IMR-90 (cell line): ENCODE results near the gene PTBP1. TPM values are rescaled to one million over a fixed set of nuclear protein-coding genes. Genes with fewer than 3 reads are reported as not detected.

ENCODE experiments used
- ATAC-seq: fragments of 200-7000 bp; cut with Tn5 transposase; 2 replicates; pipeline ENCODE4 v1.9.1; 2020; ENCODE audit warnings: low read depth, mild to moderate bottlenecking, moderate library complexity
- BruUV-seq: library from RNA; stranded (reverse); fragments of 400-500 nt; replicated peaks from 2 replicates; lab custom pipeline; 2021; lab: Mats Ljungman, UMichigan
- CTCF ChIA-PET: fragments of 300-600 bp; formaldehyde crosslinking; extraction: SDS; loops from one replicate; lab custom pipeline; 2021; ENCODE audit warnings: antibody characterized with exemption; lab: Yijun Ruan, JAX
- POLR2A ChIA-PET: fragments of 300-600 bp; sonication (Branson Sonifier 250); formaldehyde crosslinking; loops from one replicate; lab custom pipeline; 2022; ENCODE audit warnings: antibody characterized with exemption; ENCODE audit not compliant: unreplicated experiment; lab: Charles Lee
- DNase-seq: peaks from one replicate; pipeline ENCODE4 v3.0.0; 2013
- H2AFZ ChIP-seq: replicated peaks from 2 replicates; pipeline ENCODE3; 2013; ENCODE audit warnings: low read length, mild to moderate bottlenecking; ENCODE audit not compliant: poor library complexity
- H2AK5ac ChIP-seq: 2 replicates; pipeline ENCODE4 v1.6.1; 2013; ENCODE audit warnings: low read depth, low read length, inconsistent platforms
- H2AK9ac ChIP-seq: replicated peaks from 2 replicates; pipeline ENCODE3; 2013; ENCODE audit warnings: mild to moderate bottlenecking, low read depth, low read length, moderate library complexity; ENCODE audit not compliant: poor library complexity
- H2BK120ac ChIP-seq: 2 replicates; pipeline ENCODE4 v1.6.1; 2013; ENCODE audit warnings: low read depth, low read length, inconsistent platforms
- H2BK15ac ChIP-seq: 3 replicates; pipeline ENCODE4 v1.6.1; 2013; ENCODE audit warnings: low read depth, low read length, inconsistent platforms
- H2BK20ac ChIP-seq: 2 replicates; pipeline ENCODE4 v1.6.1; 2013; ENCODE audit warnings: low read depth, mild to moderate bottlenecking, inconsistent platforms, low read length, moderate library complexity
- H2BK5ac ChIP-seq: 2 replicates; pipeline ENCODE4 v1.6.1; 2013; ENCODE audit warnings: mild to moderate bottlenecking, low read depth, low read length, inconsistent platforms; ENCODE audit not compliant: poor library complexity, severe bottlenecking
- H3K14ac ChIP-seq: replicated peaks from 2 replicates; pipeline ENCODE4 v1.6.1; 2013; ENCODE audit warnings: low read depth, low read length, inconsistent platforms
- H3K18ac ChIP-seq: 2 replicates; pipeline ENCODE4 v1.6.1; 2013; ENCODE audit warnings: low read depth, low read length, control low read depth
- H3K23ac ChIP-seq: 2 replicates; pipeline ENCODE4 v1.6.1; 2013; ENCODE audit warnings: low read depth, low read length, inconsistent platforms
- H3K27ac ChIP-seq: 2 replicates; pipeline ENCODE4 v1.5.1; 2013; ENCODE audit warnings: mild to moderate bottlenecking, control low read depth, low read length; ENCODE audit not compliant: insufficient read depth
- H3K27me3 ChIP-seq: 2 replicates; pipeline ENCODE4 v1.6.1; 2013; ENCODE audit warnings: low read length; ENCODE audit not compliant: control insufficient read depth, insufficient read depth
- H3K36me3 ChIP-seq: 2 replicates; pipeline ENCODE4 v1.6.1; 2013; ENCODE audit warnings: low read length, mixed read lengths; ENCODE audit not compliant: control insufficient read depth, insufficient read depth
- H3K4ac ChIP-seq: 2 replicates; pipeline ENCODE4 v1.6.1; 2013; ENCODE audit warnings: low read depth, low read length, inconsistent platforms
- H3K4me1 ChIP-seq: 2 replicates; pipeline ENCODE4 v1.6.1; 2013; ENCODE audit warnings: low read length, mixed read lengths; ENCODE audit not compliant: control insufficient read depth, insufficient read depth
- H3K4me2 ChIP-seq: 2 replicates; pipeline ENCODE4 v1.6.1; 2013; ENCODE audit warnings: low read depth, mild to moderate bottlenecking, control low read depth, low read length, moderate library complexity
- H3K4me3 ChIP-seq: 2 replicates; pipeline ENCODE4 v1.5.1; 2013; ENCODE audit warnings: low read depth, mild to moderate bottlenecking, control low read depth, low read length, moderate library complexity; ENCODE audit not compliant: insufficient read depth
- H3K56ac ChIP-seq: 2 replicates; pipeline ENCODE4 v1.6.1; 2013; ENCODE audit warnings: low read length, inconsistent platforms; ENCODE audit not compliant: insufficient read depth; ENCODE audit errors: extremely low read depth
- H3K79me1 ChIP-seq, 2 experiments: 2 replicates each; pipeline ENCODE4 v1.6.1; 2013; ENCODE audit warnings: low read length in 2 of 2, inconsistent platforms in 1 of 2, low read depth in 1 of 2
- H3K9ac ChIP-seq: 2 replicates; pipeline ENCODE4 v1.6.1; 2013; ENCODE audit warnings: low read depth, low read length, control low read depth
- H3K9me1 ChIP-seq: 2 replicates; pipeline ENCODE4 v1.6.1; 2013; ENCODE audit warnings: low read length, inconsistent platforms; ENCODE audit not compliant: insufficient read depth
- H3K9me3 ChIP-seq: 2 replicates; pipeline ENCODE4 v1.6.1; 2013; ENCODE audit warnings: low read length; ENCODE audit not compliant: control insufficient read depth, insufficient read depth
- H4K20me1 ChIP-seq: 2 replicates; pipeline ENCODE4 v1.6.1; 2013; ENCODE audit warnings: low read length, inconsistent platforms; ENCODE audit not compliant: insufficient read depth
- H4K5ac ChIP-seq: 2 replicates; pipeline ENCODE4 v1.6.1; 2013; ENCODE audit warnings: mild to moderate bottlenecking, low read depth, low read length, control low read depth
- H4K8ac ChIP-seq, 2 experiments: 2 replicates each; pipeline ENCODE4 v1.6.1; 2013; ENCODE audit warnings: low read depth in 2 of 2, low read length in 2 of 2, control low read depth in 1 of 2, inconsistent platforms in 1 of 2
- H4K91ac ChIP-seq: 2 replicates; pipeline ENCODE4 v1.6.1; 2013; ENCODE audit warnings: low read depth, low read length, inconsistent platforms; ENCODE audit not compliant: insufficient read depth
- FOS ChIP-seq: fragments of 150-350 bp; IDR thresholded peaks from 2 replicates; pipeline ENCODE4 v1.6.1; 2016; ENCODE audit warnings: low read depth, low read length
- WGBS, 2 experiments: methylation state at CpG; one replicate each; pipeline versions ENCODE4 v1.1.5 to v1.1.7; 2013; ENCODE audit warnings: missing lambda C conversion rate in 2 of 2; ENCODE audit not compliant: insufficient read length in 1 of 2; ENCODE audit errors: extremely low coverage in 2 of 2; 5-methylcytosine and 5-hydroxymethylcytosine counted together
- dilution Hi-C: fragments of 300-500 bp; cut with HindIII; formaldehyde crosslinking; loops from one replicate; pipeline ENCODE4 v1.14.3; 2018; ENCODE audit warnings: low sequenced_read_pairs; ENCODE audit not compliant: unreplicated experiment
- in situ Hi-C: fragments of 300-500 bp; cut with MboI; formaldehyde crosslinking; loops from 3 replicates; pipeline ENCODE4 v1.14.3; 2019; ENCODE audit warnings: low sequenced_read_pairs, inconsistent platforms, mixed read lengths
- intact Hi-C: fragments of 100-400 bp; cut with micrococcal nuclease; formaldehyde crosslinking; loops from 2 replicates; pipeline ENCODE4 v1.10.0; 2022
- polyA plus RNA-seq, 3 experiments: library from polyadenylated mRNA; depleted of rRNA; stranded (reverse); fragments of >200 nt; gene quantifications; 2 replicates each; pipeline ENCODE4 v1.2.3, GENCODE V29; 2012; ENCODE audit warnings: low replicate concordance in 1 of 3
- total RNA-seq: library from RNA; depleted of rRNA; stranded (reverse); fragments of >200 nt; gene quantifications from 2 replicates; pipeline ENCODE4 v1.2.3, GENCODE V29; 2012

The PTBP1 gene
- total and polyA plus RNA-seq, 2 of the 4 experiments (the other 2 are of a cell fraction): 146 to 269 TPM

DNA sequence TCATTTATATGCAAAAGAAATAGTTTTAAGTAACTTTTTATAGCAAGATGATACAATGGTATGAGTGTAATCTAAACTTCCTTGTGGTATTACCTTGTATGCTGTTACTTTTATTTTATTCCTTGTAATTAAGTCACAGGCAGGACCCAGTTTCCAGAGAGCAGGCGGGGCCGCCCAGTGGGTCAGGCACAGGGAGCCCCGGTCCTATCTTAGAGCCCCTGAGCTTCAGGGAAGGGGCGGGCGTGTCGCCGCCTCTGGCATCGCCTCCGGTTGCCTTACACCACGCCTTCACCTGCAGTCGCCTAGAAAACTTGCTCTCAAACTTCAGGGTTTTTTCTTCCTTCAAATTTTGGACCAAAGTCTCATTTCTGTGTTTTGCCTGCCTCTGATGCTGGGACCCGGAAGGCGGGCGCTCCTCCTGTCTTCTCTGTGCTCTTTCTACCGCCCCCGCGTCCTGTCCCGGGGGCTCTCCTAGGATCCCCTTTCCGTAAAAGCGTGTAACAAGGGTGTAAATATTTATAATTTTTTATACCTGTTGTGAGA lies 14.3 kb downstream of the PTBP1 start:
- Histone ChIP-seq H3K27ac (no peak overlapping the region), H3K27me3 (no peaks in the 10 kb centered on the region), H4K5ac (no peak overlapping the region), H3K9me1 (no peaks in the 10 kb centered on the region), H3K14ac (no peak overlapping the region), H2BK20ac (no peak overlapping the region), H3K18ac (no peak overlapping the region), H2AK9ac (no peak overlapping the region), H4K91ac (no peak overlapping the region), H3K4ac (no peak overlapping the region), H3K9me3 (no peaks in the 10 kb centered on the region), H3K36me3 (peaks cover 79% of the 10 kb centered on the region), H2AFZ (no peak overlapping the region), H3K56ac (no peak overlapping the region), H3K23ac (no peak overlapping the region), H4K8ac (no peak overlapping the region), H2BK5ac (no peak overlapping the region), H2BK120ac (no peak overlapping the region), H2BK15ac (no peak overlapping the region), H3K4me2 (no peak overlapping the region), H2AK5ac (no peak overlapping the region), H4K20me1 (peaks cover 61% of the 10 kb centered on the region), H3K4me3 (no peak overlapping the region), H3K4me1 (no peaks in the 10 kb centered on the region), H3K9ac (no peak overlapping the region), H3K79me1 (peaks cover 11 to 36% of the 10 kb centered on the region in 2 experiments)
- 98% methylated on average over 7 of the region's 20 CpGs; no CpG with 5 or more reads in 1 of the 2 experiments for WGBS, 2 experiments
- in situ Hi-C loops (no loop called here), dilution Hi-C loops (no loop called here), intact Hi-C loops (no loop called here)
- no peak for DNase-seq
- TSS peak; percentile 77 for BruUV-seq
- ChIA-PET POLR2A (no interaction called here), CTCF (no interaction called here)
- ATAC-seq: no peak
- no peak for TF ChIP-seq FOS
